ENCODE data around the gene MPZL1. TPM values are rescaled to one million over a fixed set of nuclear protein-coding genes. Genes with fewer than 3 reads are reported as not detected.
A peak's percentile ranks its signal among the peaks of the same experiment; 100 is the strongest.
"Not testable (repeated sequence)": the region's sequence is repeated elsewhere in the genome, so short reads cannot be mapped to it uniquely, and the experiment has no call there.

Gene MPZL1
- total RNA-seq, 1 experiment from 2014 or later, result 110 TPM

DNA sequence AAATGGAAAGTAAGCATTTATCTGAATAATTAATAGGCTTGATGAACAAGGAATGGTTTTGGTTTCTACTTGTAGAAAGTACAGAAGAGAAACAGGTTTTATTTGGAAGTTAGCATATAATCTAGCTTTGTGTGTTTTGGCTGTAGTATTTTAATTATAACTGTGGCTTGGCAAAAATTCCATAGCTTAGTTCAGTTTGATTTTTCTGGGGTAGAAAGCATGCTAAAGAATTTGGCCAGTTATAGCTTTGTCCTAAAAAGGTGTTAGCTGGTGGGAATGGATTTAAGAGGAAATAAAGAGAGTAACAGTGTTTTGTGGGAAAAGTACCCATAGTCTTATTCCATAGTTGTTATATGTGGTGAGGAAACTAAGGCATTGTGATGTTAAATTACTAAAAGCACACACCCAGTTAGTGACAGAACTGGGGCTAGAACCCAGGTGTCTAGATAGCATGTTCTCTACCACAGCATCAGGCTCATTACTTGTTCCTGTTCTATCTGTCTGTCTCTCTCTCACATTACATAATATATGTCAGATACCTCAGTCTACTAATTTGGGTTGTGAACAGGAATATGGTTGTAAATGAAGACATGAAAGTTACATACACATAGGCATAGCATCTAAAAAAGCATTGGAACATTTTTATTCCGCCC lies 55.0 kb downstream of the MPZL1 start:
- no peak for DNase-seq (ENCODE audit: low read depth)

DNA sequence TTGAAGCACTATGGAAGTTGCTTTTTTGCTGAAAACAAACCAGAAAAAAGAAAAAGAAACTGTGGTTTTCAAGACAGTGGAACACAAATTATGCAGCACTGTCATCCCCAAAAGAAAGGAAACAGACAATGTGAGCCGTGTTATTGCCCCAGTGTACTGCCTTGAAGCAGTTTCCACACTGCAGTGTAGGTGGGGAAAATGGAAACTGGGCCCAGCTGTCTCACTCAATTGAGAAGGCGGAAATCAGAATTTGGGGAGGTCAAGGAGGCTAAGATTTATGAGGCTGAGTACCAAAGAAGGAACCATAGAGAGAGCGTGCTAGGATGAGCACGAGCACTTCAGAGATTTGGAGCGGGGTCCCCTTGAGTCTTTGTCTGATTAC lies 55.5 kb downstream of the MPZL1 start:
- DNase-seq (ENCODE audit: low read depth), result no peak

DNA sequence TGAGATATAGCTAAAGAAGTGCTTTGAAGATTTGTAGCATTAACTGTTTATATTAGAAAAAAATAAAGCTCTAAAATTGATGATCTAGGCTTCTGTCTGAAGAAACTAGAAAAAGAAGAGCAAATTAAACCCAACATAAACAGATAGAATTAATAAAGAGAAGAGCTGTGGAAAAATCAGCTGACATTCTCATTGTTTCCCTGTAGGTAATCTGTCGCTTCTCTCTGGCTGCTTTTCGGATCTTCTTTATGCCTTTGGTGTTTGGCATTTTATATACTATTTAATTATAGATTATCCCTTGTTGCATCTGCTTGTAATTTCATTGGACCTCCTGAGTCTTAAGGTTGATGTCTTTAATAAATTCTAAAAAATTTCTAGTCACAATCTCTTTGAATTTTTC lies 59.8 kb downstream of the MPZL1 start:
- DNase-seq (ENCODE audit: low read depth), result no peak

DNA sequence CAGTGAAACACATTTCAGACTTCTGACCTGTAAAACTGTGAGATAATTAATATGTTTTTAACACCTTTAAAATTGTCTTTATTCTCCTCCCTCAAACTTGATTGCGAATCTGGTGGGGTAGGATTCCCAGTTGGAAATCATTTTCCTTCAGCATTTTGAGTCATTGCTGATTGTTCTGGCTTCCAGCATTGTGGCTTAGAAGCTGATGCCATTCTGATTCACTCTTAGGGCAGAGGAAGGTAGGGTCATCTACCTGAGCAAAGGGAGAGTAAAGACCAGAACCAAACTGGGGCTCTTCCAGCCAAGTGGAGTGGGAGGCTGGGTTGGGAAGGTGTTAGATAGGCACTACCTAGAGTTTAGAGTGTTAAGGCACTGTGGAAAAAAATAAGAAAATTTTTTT lies 61.2 kb downstream of the MPZL1 start:
- no peak for DNase-seq (ENCODE audit: low read depth)

GRCh38 chr1:167784876-167785550 lies 63.2 kb downstream of the MPZL1 start:
- no peak for DNase-seq (ENCODE audit: low read depth)

GRCh38 chr1:167786502-167786901 lies 64.7 kb downstream of the MPZL1 start:
- DNase-seq (ENCODE audit: low read depth), result no peak

DNA sequence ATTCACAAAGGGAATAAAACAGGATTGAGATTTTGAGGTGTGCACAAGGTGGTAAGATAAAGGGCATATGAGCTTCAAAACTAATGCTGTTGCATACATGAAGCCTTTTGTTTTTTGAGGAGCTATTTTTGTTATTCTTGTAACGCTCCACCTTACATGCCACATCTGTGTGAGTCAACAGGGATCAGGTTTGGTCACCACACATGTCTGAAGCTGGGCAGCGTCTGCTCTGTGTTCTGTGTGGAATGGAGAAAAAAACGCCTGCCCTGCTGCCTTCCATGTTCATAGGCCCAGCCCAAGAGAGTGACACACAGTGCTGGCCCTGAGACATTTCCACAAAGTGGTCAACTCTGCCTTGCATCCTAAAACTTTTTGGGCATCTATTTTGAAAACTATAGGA lies 67.7 kb downstream of the MPZL1 start:
- DNase-seq (ENCODE audit: low read depth), result no peak

- peak; percentile 45 for DNase-seq (ENCODE audit: low read depth)
These were observed 68.3 kb downstream of the MPZL1 start for GRCh38 chr1:167790117-167790516.

DNA sequence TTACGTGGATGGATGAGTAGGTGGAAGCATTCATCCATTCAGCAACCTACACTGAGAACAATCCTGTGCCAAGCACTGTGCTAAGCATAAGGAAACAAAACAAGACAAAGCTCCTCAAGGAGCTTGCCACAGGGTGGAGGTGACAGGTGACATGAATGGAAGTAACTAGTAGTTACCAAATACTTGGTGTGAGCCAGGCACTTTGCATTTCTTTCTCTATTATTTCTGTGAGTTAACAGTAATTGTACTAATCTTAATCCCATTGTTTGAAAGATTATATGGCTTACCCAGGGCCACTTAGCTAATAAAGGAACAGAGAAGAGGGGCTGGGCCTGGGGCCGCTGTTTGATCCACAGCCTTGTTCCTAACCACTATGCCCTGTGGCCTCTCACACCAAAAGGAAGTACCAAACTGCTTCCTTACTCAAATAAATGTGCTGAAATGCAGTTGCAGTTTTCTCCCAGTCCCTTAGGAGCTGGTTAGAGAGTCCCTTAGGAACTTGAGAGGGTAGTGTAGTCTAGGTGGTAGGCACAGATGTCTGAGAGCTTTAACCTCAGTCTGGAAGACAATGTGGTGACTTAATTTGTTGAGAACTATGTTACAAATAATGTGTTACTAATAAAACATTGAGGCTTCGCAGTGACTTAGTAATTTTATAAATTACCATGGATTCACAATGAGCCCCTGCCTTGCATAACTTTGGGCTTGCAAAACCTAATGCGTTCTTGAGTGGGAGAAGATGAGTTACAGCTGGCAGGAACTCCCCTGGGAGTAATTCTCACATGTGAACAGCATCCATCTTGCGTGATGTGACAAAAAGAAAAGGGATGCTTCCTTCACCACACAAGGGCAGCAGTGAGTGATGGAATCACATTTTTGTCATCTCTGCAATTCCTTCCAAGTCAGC lies 69.8 kb downstream of the MPZL1 start:
- no peak for DNase-seq (ENCODE audit: low read depth)

DNA sequence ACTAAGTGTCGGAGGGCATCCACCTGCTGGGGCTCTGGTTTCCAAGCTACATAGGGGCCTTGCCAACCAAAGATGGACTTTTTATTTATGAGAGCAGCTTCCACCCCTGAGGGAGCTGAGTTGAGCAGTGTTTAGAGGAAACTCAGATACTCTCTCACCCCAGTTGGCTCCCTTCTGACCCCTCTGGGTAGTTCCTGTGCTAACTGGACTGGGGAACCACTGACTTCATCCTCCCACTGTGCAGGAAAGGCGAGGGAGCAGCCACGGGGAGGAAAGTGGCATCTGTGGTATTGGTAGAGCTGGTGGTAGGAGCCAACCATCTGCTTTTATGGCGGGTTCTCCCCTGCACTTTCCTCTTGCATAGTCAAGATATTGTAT lies 70.4 kb downstream of the MPZL1 start:
- DNase-seq (ENCODE audit: low read depth), result no peak

DNA sequence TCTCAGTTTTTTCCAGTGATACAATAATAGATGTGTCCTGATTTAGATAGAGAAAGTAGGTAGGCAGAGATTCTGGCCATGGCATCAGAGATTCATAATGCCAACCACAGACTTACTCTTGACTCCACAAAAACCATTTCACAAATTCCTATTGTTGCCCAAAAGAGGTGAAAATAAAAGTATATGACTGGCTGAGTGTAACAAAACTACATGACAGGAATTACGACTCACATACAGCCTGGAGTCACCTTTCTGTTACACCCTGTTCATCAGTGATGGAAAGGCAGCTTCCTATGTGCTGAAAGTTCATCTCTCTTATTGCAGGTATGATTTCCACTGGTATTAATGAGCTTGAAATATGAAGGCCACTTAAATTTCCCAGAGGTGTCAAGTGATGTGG lies 72.3 kb downstream of the MPZL1 start:
- DNase-seq (ENCODE audit: low read depth), result no peak

DNA sequence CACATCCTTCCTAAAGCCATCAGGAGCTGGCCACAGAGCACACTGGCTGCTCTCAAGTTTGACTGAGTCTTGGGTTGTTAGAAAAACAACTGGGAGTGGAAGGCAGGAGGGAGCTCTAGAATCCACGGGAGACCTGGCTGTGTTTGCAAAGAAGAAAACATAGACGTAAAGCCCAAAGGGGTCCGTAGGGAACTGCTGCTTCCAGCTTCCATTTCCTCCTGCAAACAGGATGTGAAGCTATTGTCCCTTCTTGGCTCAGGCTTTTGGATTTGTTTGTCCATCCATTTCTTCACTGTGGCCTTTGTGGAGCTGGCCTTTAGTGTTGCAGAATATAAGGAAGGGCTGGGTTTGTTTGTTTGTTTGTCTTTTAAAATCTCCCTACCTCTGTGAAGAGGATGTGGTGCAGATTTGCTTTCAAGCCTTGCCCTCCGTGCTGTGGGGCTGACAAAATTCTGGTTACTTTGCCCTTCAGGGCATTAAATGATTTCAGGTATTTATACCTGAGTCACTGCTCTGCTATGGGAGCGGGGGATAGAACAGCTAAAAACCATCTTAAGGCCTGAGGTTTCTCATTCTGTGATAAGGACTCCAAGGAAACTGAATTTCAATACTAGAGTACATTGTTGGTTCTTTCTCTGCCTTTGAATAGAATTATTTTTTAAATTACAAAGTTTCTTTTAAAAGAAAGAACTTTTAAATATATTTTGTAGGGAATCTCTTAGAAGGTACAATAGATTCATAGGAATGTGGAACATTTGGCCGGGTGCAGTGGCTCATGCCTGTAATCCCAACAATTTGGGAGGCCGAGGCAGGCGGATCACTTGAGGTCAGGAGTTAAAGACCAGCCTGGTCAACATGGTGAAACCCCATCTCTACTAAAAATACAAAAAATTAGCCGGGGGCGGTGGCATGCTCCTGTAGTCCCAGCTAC lies 74.3 kb downstream of the MPZL1 start:
- peak; percentile 69 for DNase-seq (ENCODE audit: low read depth)

GRCh38 chr1:167797015-167797414 lies 75.2 kb downstream of the MPZL1 start:
- DNase-seq (ENCODE audit: low read depth), result peak; percentile 97

GRCh38 chr1:167798952-167799351 lies 77.2 kb downstream of the MPZL1 start:
- no peak for DNase-seq (ENCODE audit: low read depth)

DNA sequence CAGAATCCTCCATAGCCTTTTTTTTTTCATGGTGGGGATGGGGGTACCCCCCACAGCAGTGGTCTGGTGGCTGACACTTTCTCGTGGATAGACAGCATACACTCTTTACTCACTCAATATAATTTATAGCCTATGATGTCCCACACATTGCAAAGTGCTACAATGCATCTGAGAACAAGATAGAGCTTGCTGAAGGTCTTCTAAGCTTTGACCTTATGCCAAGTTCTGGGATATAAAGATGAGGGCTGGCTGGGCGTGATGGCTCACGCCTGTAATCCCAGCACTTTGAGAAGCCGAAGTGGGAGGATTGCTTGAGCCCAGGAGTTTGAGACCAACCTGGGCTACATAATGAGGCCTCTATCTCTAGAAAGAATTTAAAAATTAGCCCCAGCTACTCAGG lies 78.0 kb downstream of the MPZL1 start:
- DNase-seq (ENCODE audit: low read depth), result no peak

- DNase-seq (ENCODE audit: low read depth), result peak; percentile 17
These were observed 78.5 kb downstream of the MPZL1 start for GRCh38 chr1:167800251-167800650.

GRCh38 chr1:167802235-167802634 lies 80.5 kb downstream of the MPZL1 start:
- DNase-seq (ENCODE audit: low read depth), result no peak

DNA sequence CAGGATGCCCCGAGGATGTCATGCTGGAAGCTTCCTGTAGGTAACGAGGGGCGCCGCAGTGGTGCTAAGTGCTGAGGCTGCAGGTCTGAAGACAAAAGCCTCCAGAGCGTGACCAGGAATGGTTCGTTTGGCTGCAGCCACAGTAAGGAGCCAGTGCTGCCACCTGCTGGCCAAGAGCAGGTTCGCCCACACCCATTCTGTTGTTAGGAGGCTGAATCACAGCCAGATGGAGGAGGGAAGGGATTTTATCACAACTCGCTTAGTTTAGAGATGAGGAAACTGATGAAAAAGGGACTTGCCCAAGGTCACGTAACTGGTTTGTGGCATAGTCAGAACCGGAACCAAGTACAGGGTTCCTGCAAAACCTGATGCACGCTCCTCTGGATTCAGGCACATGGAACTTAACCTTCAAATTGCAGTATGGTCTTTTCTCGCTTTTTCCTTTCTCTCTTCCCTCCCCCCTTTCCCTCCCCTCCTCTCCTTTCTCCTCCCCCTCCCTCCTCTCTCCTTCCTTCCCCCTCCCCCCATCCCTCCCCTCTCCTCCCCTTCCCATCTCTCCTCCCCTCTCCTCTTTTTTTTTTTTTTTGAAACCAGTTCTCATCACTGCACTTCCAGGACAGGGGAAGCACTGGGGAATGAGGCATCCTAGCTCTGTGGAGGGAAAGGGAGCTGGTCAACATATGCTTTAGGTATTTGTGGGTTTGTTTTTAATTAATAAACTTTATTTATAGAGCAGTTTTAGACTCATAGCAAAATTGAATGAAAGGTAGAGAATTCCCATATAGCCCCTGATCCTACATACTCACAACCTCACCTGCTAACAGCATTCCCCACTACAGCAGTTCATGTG lies 81.8 kb downstream of the MPZL1 start:
- peak; percentile 91 for DNase-seq (ENCODE audit: low read depth)

DNA sequence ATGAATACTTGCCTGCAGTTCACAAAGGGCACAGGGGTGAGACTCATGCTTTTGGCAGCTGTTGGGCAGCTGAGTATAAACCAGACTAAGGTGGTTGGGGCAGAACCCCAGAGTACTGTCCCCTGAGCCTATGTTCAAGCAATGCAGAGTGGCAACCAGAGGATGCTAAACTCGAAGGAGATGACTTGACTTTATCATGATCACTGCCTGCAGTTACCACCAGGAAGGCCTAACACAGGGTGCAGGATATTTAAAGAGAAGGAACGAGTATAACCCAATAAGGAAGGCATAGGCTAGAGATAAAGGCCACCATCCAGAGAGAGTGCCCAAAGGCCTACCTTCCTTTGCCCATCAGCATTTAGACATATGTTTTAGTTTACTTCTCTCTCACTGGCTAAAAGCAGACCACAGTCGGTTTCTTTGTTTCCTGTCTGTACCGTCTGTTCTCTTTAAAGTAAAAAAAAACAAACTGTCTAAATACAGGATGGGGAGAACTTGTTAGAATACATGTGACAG lies 83.3 kb downstream of the MPZL1 start:
- DNase-seq (ENCODE audit: low read depth), result no peak

DNA sequence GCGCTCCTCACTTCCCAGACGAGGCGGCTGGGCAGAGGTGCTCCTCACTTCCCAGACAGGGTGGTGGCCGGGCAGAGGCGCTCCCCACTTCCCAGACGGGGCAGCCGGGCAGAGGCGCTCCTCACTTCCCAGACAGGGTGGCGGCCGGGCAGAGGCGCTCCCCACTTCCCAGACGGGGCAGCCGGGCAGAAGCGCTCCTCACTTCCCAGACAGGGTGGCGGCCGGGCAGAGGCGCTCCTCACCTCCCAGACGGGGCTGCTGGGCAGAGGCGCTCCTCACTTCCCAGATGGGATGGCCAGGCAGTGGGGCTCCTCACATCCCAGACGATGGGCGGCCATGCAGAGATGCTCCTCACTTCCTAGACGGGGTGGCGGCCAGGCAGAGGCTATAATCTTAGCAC lies 84.5 kb downstream of the MPZL1 start:
- DNase-seq (ENCODE audit: low read depth), result not testable (repeated sequence)

All from M059J (cell line).